Common myeloid progenitor, CD34-positive (primary cell): ENCODE measurements around the gene QPCT.

ENCODE experiments used
- CTCF ChIA-PET: fragments of 350-600 bp; sonication (Branson Sonifier 250); formaldehyde crosslinking; loops from one replicate; lab custom pipeline; 2021; ENCODE audit warnings: antibody characterized with exemption; lab: Charles Lee
- POLR2A ChIA-PET: fragments of 350-600 bp; sonication (Branson Sonifier 250); formaldehyde crosslinking; loops from one replicate; lab custom pipeline; 2021; ENCODE audit warnings: antibody characterized with exemption; lab: Charles Lee
- DNase-seq, 3 donors: peaks; one replicate each; pipeline versions ENCODE4 v3.0.0 to v3.0.0-alpha.2; 2013
- H3K27ac ChIP-seq, 2 experiments: 1 replicate in 1 of 2; 2 replicates in 1 of 2; pipeline ENCODE4 v1.7.0; 2013; ENCODE audit warnings: inconsistent platforms in 2 of 2, low read length in 2 of 2, mild to moderate bottlenecking in 2 of 2, low read depth in 1 of 2, moderate library complexity in 1 of 2; ENCODE audit not compliant: severe bottlenecking in 2 of 2, insufficient read depth in 1 of 2, poor library complexity in 1 of 2
- H3K27me3 ChIP-seq, 5 experiments: replicated peaks in 2 of 5; 1 replicate in 3 of 5; 2 replicates in 2 of 5; pipeline versions ENCODE4 v1.6.1 to v1.7.0; 2013; ENCODE audit warnings: low read length in 4 of 5, mild to moderate bottlenecking in 2 of 5, moderate library complexity in 2 of 5, inconsistent platforms in 1 of 5; ENCODE audit not compliant: insufficient read depth in 5 of 5, control insufficient read depth in 4 of 5
- H3K36me3 ChIP-seq, 4 experiments: 1 replicate in 2 of 4; 2 replicates in 2 of 4; pipeline versions ENCODE4 v1.6.1 to v1.7.0; 2013; ENCODE audit warnings: low read length in 3 of 4, control low read depth in 1 of 4, mild to moderate bottlenecking in 1 of 4; ENCODE audit not compliant: control insufficient read depth in 4 of 4, insufficient read depth in 4 of 4
- H3K4me1 ChIP-seq, 4 experiments: 1 replicate in 3 of 4; 2 replicates in 1 of 4; pipeline versions ENCODE4 v1.6.1 to v1.7.1; 2013; ENCODE audit warnings: low read length in 3 of 4, mild to moderate bottlenecking in 3 of 4, control low read depth in 1 of 4, inconsistent platforms in 1 of 4, moderate library complexity in 1 of 4; ENCODE audit not compliant: control insufficient read depth in 4 of 4, insufficient read depth in 4 of 4; ENCODE audit errors: control extremely low read depth in 1 of 4
- H3K4me3 ChIP-seq, 7 experiments: 1 replicate in 4 of 7; 2 replicates in 3 of 7; pipeline versions ENCODE4 v1.5.1 to v1.7.0; 2013; ENCODE audit warnings: mild to moderate bottlenecking in 7 of 7, low read length in 6 of 7, moderate library complexity in 6 of 7, inconsistent platforms in 2 of 7, low read depth in 2 of 7, control low read depth in 1 of 7; ENCODE audit not compliant: insufficient read depth in 4 of 7, control insufficient read depth in 1 of 7; ENCODE audit errors: extremely low read depth in 1 of 7
- H3K9me3 ChIP-seq, 5 experiments: 1 replicate in 4 of 5; 2 replicates in 1 of 5; pipeline versions ENCODE4 v1.6.1 to v1.7.1; 2013; ENCODE audit warnings: low read length in 4 of 5, mild to moderate bottlenecking in 2 of 5, inconsistent platforms in 1 of 5, low read depth in 1 of 5, moderate library complexity in 1 of 5; ENCODE audit not compliant: control insufficient read depth in 4 of 5, insufficient read depth in 2 of 5; ENCODE audit errors: control extremely low read depth in 1 of 5
- WGBS: methylation state at CpG from one replicate; pipeline ENCODE4 v1.1.5; 2013; ENCODE audit not compliant: insufficient coverage; 5-methylcytosine and 5-hydroxymethylcytosine counted together

The QPCT gene

DNA sequence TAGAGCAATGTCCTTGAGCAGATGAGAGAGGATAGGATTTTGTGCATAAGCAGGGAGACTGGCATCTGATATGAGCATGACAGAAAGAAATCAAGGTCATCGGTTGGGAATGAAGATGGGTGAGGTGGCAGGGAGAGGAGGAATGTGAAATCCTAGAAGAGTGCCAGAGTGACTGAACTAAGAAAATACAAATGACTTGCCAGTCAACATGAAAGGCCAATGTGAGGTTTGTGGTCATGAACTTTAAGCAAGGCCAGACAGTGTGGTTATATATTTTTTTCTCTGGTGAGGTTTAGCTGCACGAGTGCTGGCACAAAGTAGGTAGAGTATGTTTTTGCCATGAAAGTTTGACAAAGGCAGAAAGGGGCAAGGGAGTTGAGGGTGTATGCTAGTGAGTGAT, 21.2 kb downstream of the QPCT start:
- POLR2A ChIA-PET, result no interaction called here
- Histone ChIP-seq H3K27ac (no peak overlapping the region), H3K9me3 (no peaks in the 10 kb centered on the region), H3K4me3 (no peak overlapping the region), H3K4me1 (peaks cover 0 to 6% (median 0%) of the 10 kb centered on the region in 4 experiments), H3K27me3 (no peaks in the 10 kb centered on the region), H3K36me3 (no peaks in the 10 kb centered on the region)
- CTCF ChIA-PET, result no interaction called here
- DNase-seq, result no peak
- 100% methylated on average over 2 of the region's 2 CpGs for WGBS

DNA sequence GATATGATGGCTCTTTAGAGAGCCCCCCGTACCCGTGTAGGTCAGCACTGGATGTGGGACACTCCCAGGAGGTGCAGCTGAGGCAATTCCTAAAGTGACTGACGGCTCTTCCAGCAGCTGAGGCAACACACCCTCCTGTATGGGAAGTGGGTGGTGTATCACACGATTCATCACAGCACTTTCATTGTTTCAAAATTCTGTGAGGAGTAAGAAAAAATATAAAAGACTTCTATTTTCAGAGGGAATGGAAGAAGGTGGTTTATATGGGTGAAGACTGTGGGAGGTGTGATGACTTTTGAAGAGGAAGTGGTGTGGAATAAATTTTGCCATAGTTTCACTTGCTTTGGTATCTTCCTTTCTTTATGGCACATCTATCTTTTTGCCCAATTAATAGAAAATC, 22.3 kb downstream of the QPCT start:
- no peaks in the 10 kb centered on the region for H3K36me3 ChIP-seq
- WGBS, result 83% methylated on average over 2 of the region's 4 CpGs
- no peaks in the 10 kb centered on the region for H3K9me3 ChIP-seq
- no peak overlapping the region for H3K4me3 ChIP-seq
- no peaks in the 10 kb centered on the region for H3K27me3 ChIP-seq
- H3K27ac ChIP-seq, result no peak overlapping the region
- CTCF ChIA-PET, result interaction anchor here (0.7 to 1.5 kb wide), 4 partner anchors 8 to 44 kb away, joined by 3 read pairs; no protein-coding TSS in a partner anchor
- H3K4me1 ChIP-seq, result peaks cover 0 to 6% (median 0%) of the 10 kb centered on the region in 4 experiments
- POLR2A ChIA-PET, result interaction anchor here (0.6 kb wide), 1 partner anchor 23 kb away, joined by 3 read pairs; no protein-coding TSS in a partner anchor
- DNase-seq, result no peak

DNA sequence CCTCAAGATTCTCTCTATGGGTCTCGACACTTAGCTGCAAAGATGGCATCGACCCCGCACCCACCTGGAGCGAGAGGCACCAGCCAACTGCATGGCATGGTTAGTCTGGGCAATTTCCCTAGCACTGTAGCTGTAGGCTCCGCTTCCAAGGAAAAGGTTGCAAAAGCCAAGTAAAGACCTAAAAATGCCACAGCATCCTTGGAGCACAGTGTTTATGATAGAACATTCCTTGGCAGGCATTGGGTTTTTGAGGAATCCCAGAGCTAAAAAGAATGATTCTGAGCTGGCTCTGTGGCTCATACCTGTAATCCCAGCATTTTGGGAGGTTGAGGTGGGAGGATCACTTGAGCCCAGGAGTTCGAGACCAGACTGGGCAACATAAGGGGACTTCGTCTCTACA, 22.9 kb downstream of the QPCT start:
- Histone ChIP-seq H3K9me3 (no peaks in the 10 kb centered on the region), H3K27me3 (no peaks in the 10 kb centered on the region), H3K27ac (no peak overlapping the region), H3K36me3 (no peaks in the 10 kb centered on the region), H3K4me1 (peaks cover 0 to 6% (median 0%) of the 10 kb centered on the region in 4 experiments), H3K4me3 (no peak overlapping the region)
- 100% methylated on average over 4 of the region's 7 CpGs for WGBS
- DNase-seq, result no peak
- ChIA-PET CTCF (interaction anchor here (0.8 to 2.0 kb wide), 4 partner anchors 9 to 45 kb away, joined by 3 to 8 read pairs (median 3); no protein-coding TSS in a partner anchor), POLR2A (no interaction called here)

DNA sequence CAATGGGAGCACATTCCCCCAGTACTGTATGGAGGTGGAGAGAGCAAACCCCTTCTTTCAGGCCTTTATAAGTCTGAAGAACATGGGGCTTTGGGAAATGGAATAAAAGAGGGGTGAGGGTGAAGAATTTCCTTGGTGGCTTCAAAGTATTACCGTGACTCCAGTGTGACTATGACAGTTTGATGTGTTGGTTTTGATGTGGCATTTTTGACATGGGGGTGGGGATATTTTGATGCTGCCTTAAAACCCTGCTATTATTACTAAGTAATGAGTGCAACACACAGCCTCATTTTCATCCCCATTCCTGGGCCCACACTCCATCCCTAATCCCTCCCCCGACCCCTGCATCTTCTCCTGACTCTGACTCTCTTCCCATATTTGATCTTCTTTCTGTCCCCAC, 23.6 kb downstream of the QPCT start:
- Histone ChIP-seq H3K4me3 (no peak overlapping the region), H3K27ac (no peak overlapping the region), H3K27me3 (no peaks in the 10 kb centered on the region), H3K9me3 (no peaks in the 10 kb centered on the region), H3K36me3 (no peaks in the 10 kb centered on the region), H3K4me1 (peaks cover 0 to 6% (median 0%) of the 10 kb centered on the region in 4 experiments)
- no peak for DNase-seq
- 100% methylated on average over 1 of the region's 2 CpGs for WGBS
- POLR2A ChIA-PET, result no interaction called here
- CTCF ChIA-PET, result interaction anchor here (0.8 to 2.0 kb wide), 4 partner anchors 9 to 45 kb away, joined by 3 to 8 read pairs (median 3); no protein-coding TSS in a partner anchor

DNA sequence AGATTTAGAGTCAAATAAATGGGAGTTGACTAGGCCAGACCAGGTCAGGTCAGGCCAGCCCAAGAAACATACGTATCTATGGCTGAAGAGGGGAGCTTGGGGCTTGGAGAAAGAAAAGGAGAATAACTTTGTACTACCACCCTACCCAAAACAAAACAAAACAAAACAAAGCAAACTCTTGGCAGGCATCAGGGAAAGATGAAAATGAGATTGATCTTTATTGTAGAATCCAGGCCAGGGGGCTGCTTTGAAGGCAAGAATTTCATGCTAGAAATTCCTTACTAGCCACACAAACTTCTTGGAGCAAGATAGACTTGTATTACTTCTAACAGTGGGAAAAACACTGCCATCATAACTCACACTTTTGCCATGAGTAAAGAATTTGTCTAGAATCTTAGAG, 26.2 kb downstream of the QPCT start:
- H3K4me1 ChIP-seq, result peaks cover 0 to 6% (median 0%) of the 10 kb centered on the region in 4 experiments
- DNase-seq, result no peak
- H3K4me3 ChIP-seq, result no peak overlapping the region
- ChIA-PET CTCF (no interaction called here), POLR2A (no interaction called here)
- WGBS, result no CpG with 5 or more reads among the region's 1 CpG
- H3K27ac ChIP-seq, result no peak overlapping the region
- H3K27me3 ChIP-seq, result no peaks in the 10 kb centered on the region
- H3K9me3 ChIP-seq, result no peaks in the 10 kb centered on the region
- no peaks in the 10 kb centered on the region for H3K36me3 ChIP-seq

DNA sequence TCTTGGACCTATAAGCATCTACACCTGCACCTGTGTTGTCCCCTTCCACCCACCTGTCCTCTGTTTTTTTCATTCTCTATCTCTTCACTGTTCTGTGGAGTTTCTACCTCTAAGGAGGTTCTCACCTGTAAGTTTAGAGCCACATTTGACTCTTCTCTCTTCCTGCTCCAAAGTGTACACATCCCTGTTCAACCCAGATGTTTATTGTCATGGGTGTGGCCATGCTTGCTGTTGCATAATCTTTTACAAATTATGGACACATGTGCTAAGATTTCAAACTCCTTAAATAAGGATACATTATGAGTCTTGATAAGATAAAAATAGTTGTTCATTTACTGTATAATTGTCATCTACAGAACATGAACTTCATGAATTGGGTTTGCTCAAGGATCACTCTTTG, 27.6 kb downstream of the QPCT start:
- no peaks in the 10 kb centered on the region for H3K27me3 ChIP-seq
- no peak for DNase-seq
- H3K36me3 ChIP-seq, result no peaks in the 10 kb centered on the region
- H3K4me1 ChIP-seq, result peaks cover 0 to 4% (median 0%) of the 10 kb centered on the region in 4 experiments
- H3K27ac ChIP-seq, result no peak overlapping the region
- no peaks in the 10 kb centered on the region for H3K9me3 ChIP-seq
- no peak overlapping the region for H3K4me3 ChIP-seq
- ChIA-PET POLR2A (no interaction called here), CTCF (no interaction called here)

DNA sequence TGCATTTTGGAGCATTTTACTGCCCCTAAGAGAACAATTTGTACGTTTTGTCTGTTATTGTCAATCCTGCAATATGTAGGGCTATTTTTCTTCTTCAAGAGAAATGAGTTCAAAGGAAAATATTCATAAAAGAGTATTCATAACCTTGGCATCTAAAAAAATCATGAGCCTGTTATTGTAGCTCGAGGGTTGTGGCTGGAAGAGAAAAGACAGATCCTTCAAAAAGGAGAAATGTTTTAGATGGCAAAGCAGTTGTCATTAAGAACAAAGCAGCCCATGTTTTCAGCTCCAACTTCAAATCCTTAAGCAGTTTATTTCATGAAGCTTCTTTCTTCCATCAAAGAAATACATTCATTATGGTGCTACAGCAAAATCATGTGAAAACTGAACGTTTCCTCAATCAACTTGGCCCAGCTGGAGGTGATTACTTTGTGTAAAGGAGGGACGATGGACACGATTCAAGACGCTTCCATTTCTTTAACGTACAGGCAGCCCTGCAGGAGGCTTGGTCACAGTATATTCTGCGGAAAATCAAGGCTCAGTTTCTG, 31.4 kb downstream of the QPCT start:
- CTCF ChIA-PET, result interaction anchor here (0.9 to 2.0 kb wide), 2 partner anchors 9 to 14 kb away, joined by 3 to 9 read pairs; no protein-coding TSS in a partner anchor
- no peak for DNase-seq
- POLR2A ChIA-PET, result no interaction called here
- Histone ChIP-seq H3K27ac (no peak overlapping the region), H3K4me3 (no peak overlapping the region), H3K4me1 (peaks cover 0 to 6% (median 0%) of the 10 kb centered on the region in 4 experiments), H3K36me3 (no peaks in the 10 kb centered on the region), H3K9me3 (no peaks in the 10 kb centered on the region), H3K27me3 (no peaks in the 10 kb centered on the region)
- 100% methylated on average over 7 of the region's 8 CpGs for WGBS
